ENCODE data around the gene TCF7. TPM values are rescaled to one million over a fixed set of nuclear protein-coding genes. Genes with fewer than 3 reads are reported as not detected.

TCF7 gene
- total and polyA plus RNA-seq, 2 of the 13 experiments (the other 11 are each of a cell fraction or from before 2014, with no cell fraction given) = 6.3 to 6.8 TPM

DNA sequence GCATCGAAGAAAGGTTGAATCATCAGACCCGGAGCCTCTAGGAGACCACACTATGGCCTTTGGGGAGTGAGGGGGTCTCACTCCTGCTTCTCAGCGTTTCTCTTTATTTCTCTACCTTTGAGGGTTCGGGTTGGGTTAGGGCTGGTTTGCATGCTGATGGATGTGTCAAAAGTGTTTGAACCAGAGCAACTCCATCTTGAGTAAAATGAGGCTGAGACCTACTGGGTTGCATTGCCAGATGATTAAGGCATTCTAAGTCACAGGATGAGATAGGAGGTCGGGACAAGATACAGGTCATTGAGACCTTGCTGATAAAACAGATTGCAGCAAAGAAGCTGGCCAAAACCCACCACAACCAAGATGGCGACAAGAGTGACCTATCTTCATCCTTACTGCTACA lies 44.9 kb upstream of the TCF7 start:
- in situ Hi-C loops (cut with HindIII; ENCODE audit: extremely low pct_ligation_motif_present, low pct_unique_long_range_greater_than_20kb) = no loop called here
- H3K27ac ChIP-seq (ENCODE audit: extremely low read length, insufficient read depth, low read length) = no peak overlapping the region
- 81% methylated on average over 6 of the region's 6 CpGs for WGBS (ENCODE audit: low lambda C conversion rate)
- no peak for DNase-seq (ENCODE audit: low spot score)
- H3K9me3 ChIP-seq (ENCODE audit: low read length) = no peaks in the 10 kb centered on the region
- no peak overlapping the region for H3K9ac ChIP-seq (ENCODE audit: insufficient read depth, low read depth, low read length)
- BruUV-seq (replicated peaks) = no TSS peak
- H3K27me3 ChIP-seq (ENCODE audit: control insufficient read depth in 1 of 2, insufficient read depth in 2 of 2, low read length in 2 of 2) = no peaks in the 10 kb centered on the region
- no peak overlapping the region for H3K4me2 ChIP-seq (ENCODE audit: low read depth, low read length)
- CTCF ChIA-PET (ENCODE audit: low intra/inter-chr PET ratio, low total read pairs) = no interaction called here
- H3K79me2 ChIP-seq (ENCODE audit: insufficient read depth, low read length) = no peaks in the 10 kb centered on the region
- H4K20me1 ChIP-seq (ENCODE audit: insufficient read depth, low read length) = no peaks in the 10 kb centered on the region
- intact Hi-C loops (cut with micrococcal nuclease; ENCODE audit: unreplicated experiment) = no loop called here
- POLR2A ChIA-PET = interaction anchor here (0.6 to 1.0 kb wide), 3 partner anchors 21 to 570 kb away, joined by 3 read pairs; no protein-coding TSS in a partner anchor
- no peaks in the 10 kb centered on the region for H3K36me3 ChIP-seq (replicated peaks in 1 of 2; ENCODE audit: control insufficient read depth in 1 of 2, insufficient read depth in 2 of 2, low read length in 2 of 2)
- peaks cover 47% of the 10 kb centered on the region for H3K4me1 ChIP-seq (ENCODE audit: insufficient read depth, low read length)
- no peak for TF ChIP-seq SNRNP70 (IDR thresholded peaks at IDR 0.05; ENCODE audit: low read depth, low read length)
- TF ChIP-seq, protein P1, sequence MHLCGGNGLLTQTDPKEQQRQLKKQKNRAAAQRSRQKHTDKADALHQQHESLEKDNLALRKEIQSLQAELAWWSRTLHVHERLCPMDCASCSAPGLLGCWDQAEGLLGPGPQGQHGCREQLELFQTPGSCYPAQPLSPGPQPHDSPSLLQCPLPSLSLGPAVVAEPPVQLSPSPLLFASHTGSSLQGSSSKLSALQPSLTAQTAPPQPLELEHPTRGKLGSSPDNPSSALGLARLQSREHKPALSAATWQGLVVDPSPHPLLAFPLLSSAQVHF (CRISPR knock-in tag; IDR thresholded peaks at IDR 0.05) = no peak
- TF ChIP-seq CREM (IDR thresholded peaks at IDR 0.05) = no peak
- no peak for TF ChIP-seq CREM (CRISPR knock-in tag; IDR thresholded peaks at IDR 0.05)
- no peak for TF ChIP-seq ZNF547 (CRISPR knock-in tag; IDR thresholded peaks at IDR 0.05)
- no peak overlapping the region for H2AFZ ChIP-seq (ENCODE audit: low read length)
- H3K4me3 ChIP-seq (replicated peaks in 1 of 3; ENCODE audit: insufficient read depth in 1 of 3, low read depth in 2 of 3, low read length in 3 of 3) = no peak overlapping the region
- no peak for ATAC-seq
- no peak for FAIRE-seq

DNA sequence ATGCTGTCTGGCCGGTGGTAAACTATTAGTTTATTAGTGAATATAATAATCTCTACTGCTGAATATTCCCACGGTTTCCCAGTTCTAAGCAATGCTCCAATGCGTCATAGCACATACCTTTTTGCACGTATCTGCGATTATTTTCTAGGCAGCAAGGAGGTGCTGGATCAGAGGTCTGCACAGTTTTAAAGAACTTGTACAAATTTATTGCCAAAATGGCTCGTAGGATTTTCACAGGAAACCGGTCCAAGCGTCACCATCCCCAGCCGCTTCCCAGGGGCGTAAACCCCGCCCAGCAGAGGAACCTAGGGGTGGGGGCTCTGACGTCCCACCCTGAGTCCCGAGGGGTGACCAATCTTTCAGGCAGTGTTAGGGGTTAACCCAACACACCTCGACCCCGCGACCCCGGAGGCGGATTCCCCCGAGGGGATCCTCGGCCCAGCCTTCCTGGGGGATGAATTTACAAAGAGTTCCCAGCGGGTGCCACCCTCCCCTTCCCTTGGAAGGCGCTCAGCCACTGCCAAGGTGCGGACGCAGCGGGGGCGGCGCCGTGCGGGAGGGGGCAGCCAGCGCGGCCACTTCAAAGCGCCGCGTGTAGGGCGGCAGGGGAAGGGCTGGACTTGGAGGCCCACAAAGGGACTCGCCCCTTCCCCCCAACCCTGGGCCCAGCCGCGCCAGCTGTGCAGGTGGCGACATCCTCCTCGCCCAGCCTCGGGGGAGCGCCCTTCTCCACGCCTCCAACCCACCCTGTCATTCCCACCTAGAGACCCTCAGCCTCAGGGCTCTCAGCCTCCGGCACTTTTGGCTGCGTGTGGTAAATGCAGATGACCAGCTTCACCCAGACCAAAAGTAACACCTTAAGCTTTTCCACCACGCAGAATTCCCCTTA lies 43.5 kb upstream of the TCF7 start:
- BruUV-seq (replicated peaks) = TSS peak; percentile 81
- H3K4me3 ChIP-seq (replicated peaks in 1 of 3; ENCODE audit: insufficient read depth in 1 of 3, low read depth in 2 of 3, low read length in 3 of 3) = peak overlapping the region; percentile 63 to 75 (median 68)
- H3K9me3 ChIP-seq (ENCODE audit: low read length) = no peaks in the 10 kb centered on the region
- intact Hi-C loops (cut with micrococcal nuclease; ENCODE audit: unreplicated experiment) (loop anchor here (2.0 to 5.0 kb wide), 2 partner anchors 28 to 34 kb away; no protein-coding TSS in a partner anchor), in situ Hi-C loops (cut with HindIII; ENCODE audit: extremely low pct_ligation_motif_present, low pct_unique_long_range_greater_than_20kb) (no loop called here)
- ATAC-seq = peak; percentile 88
- no peaks in the 10 kb centered on the region for H4K20me1 ChIP-seq (ENCODE audit: insufficient read depth, low read length)
- H3K27me3 ChIP-seq (ENCODE audit: control insufficient read depth in 1 of 2, insufficient read depth in 2 of 2, low read length in 2 of 2) = no peaks in the 10 kb centered on the region
- peaks cover 47% of the 10 kb centered on the region for H3K4me1 ChIP-seq (ENCODE audit: insufficient read depth, low read length)
- peak overlapping the region; percentile 92 for H3K4me2 ChIP-seq (ENCODE audit: low read depth, low read length)
- WGBS (ENCODE audit: low lambda C conversion rate) = 10% methylated on average over 12 of the region's 46 CpGs
- ChIA-PET POLR2A (interaction anchor here (0.7 to 4.2 kb wide), 8 partner anchors 14 to 76 kb away, joined by 3 to 39 read pairs (median 4); partner anchors contain the start of gene TCF7), CTCF (ENCODE audit: low intra/inter-chr PET ratio, low total read pairs) (interaction anchor here (1.7 kb wide), 1 partner anchor 31 kb away, joined by 9 read pairs; no protein-coding TSS in a partner anchor)
- peak overlapping the region; percentile 61 for H3K9ac ChIP-seq (ENCODE audit: insufficient read depth, low read depth, low read length)
- FAIRE-seq = peak; percentile 55
- H3K79me2 ChIP-seq (ENCODE audit: insufficient read depth, low read length) = no peaks in the 10 kb centered on the region
- peak overlapping the region; percentile 58 for H3K27ac ChIP-seq (ENCODE audit: extremely low read length, insufficient read depth, low read length)
- peak; percentile 72 for DNase-seq (ENCODE audit: low spot score)
- H2AFZ ChIP-seq (ENCODE audit: low read length) = no peak overlapping the region
- H3K36me3 ChIP-seq (replicated peaks in 1 of 2; ENCODE audit: control insufficient read depth in 1 of 2, insufficient read depth in 2 of 2, low read length in 2 of 2) = no peaks in the 10 kb centered on the region
- TF ChIP-seq THAP9 (CRISPR knock-in tag; IDR thresholded peaks at IDR 0.05; ENCODE audit: borderline replicate concordance) (0 out of 2 replicates have a peak, but pooled peaks have one; percentile 67), ZNF543 (CRISPR knock-in tag; IDR thresholded peaks at IDR 0.05) (no peak), ZNF44 (CRISPR knock-in tag; IDR thresholded peaks at IDR 0.05) (no peak), ZSCAN20 (CRISPR knock-in tag; IDR thresholded peaks at IDR 0.05; ENCODE audit: borderline replicate concordance) (no peak), NR2F6 (IDR thresholded peaks at IDR 0.05) (no peak; the same call in none of the 2 replicates), NR2F6 (CRISPR knock-in tag; IDR thresholded peaks at IDR 0.05) (peak; percentile 90), CREM (IDR thresholded peaks at IDR 0.05) (no peak), CREM (CRISPR knock-in tag; IDR thresholded peaks at IDR 0.05) (no peak), SNAPC2 (CRISPR knock-in tag; IDR thresholded peaks at IDR 0.05) (peak; percentile 79; the same call in 1 of the 2 replicates), ZNF570 (CRISPR knock-in tag; IDR thresholded peaks at IDR 0.05; ENCODE audit: borderline replicate concordance) (no peak), BRCA1 (CRISPR knock-in tag; IDR thresholded peaks at IDR 0.05) (no peak), ZNF589 (CRISPR knock-in tag; conservative IDR thresholded peaks at IDR 0.05) (no peak; the same call in 1 of the 2 replicates)

Measured in HepG2 (cell line).